ENCODE results near the gene DTNB.

The DTNB gene

GRCh38 chr2:25505622-25506021, 167.8 kb downstream of the DTNB start:
- DNase-seq (ENCODE audit: low read depth, low spot score), result no peak

GRCh38 chr2:25505182-25505581, 168.2 kb downstream of the DTNB start:
- no peak for DNase-seq (ENCODE audit: low read depth, low spot score)

GRCh38 chr2:25504266-25504665, 169.1 kb downstream of the DTNB start:
- DNase-seq (ENCODE audit: low read depth, low spot score), result no peak

GRCh38 chr2:25499157-25499556, 174.2 kb downstream of the DTNB start:
- DNase-seq (ENCODE audit: low read depth, low spot score), result no peak

GRCh38 chr2:25497918-25498407, 175.4 kb downstream of the DTNB start:
- no peak for DNase-seq (ENCODE audit: low read depth, low spot score)

GRCh38 chr2:25497229-25497917, 176.0 kb downstream of the DTNB start:
- DNase-seq (ENCODE audit: low read depth, low spot score), result no peak

GRCh38 chr2:25494616-25495015, 178.8 kb downstream of the DTNB start:
- no peak for DNase-seq (ENCODE audit: low read depth, low spot score)

- DNase-seq (ENCODE audit: low read depth, low spot score), result no peak
Observed at GRCh38 chr2:25493207-25493606, 180.2 kb downstream of the DTNB start.

- DNase-seq (ENCODE audit: low read depth, low spot score), result no peak
Observed at GRCh38 chr2:25492726-25493125, 180.7 kb downstream of the DTNB start.

- no peak for DNase-seq (ENCODE audit: low read depth, low spot score)
Observed at GRCh38 chr2:25491966-25492532, 181.3 kb downstream of the DTNB start.

- no peak for DNase-seq (ENCODE audit: low read depth, low spot score)
Observed at GRCh38 chr2:25491003-25491696, 182.2 kb downstream of the DTNB start.

- no peak for DNase-seq (ENCODE audit: low read depth, low spot score)
Observed at GRCh38 chr2:25490217-25490616, 183.2 kb downstream of the DTNB start.

GRCh38 chr2:25489631-25490030, 183.7 kb downstream of the DTNB start:
- DNase-seq (ENCODE audit: low read depth, low spot score), result no peak

GRCh38 chr2:25483607-25484266, 189.6 kb downstream of the DTNB start:
- no peak for DNase-seq (ENCODE audit: low read depth, low spot score)

GRCh38 chr2:25482341-25482740, 191.0 kb downstream of the DTNB start:
- DNase-seq (ENCODE audit: low read depth, low spot score), result no peak

- no peak for DNase-seq (ENCODE audit: low read depth, low spot score)
Observed at GRCh38 chr2:25481381-25482300, 191.7 kb downstream of the DTNB start.

GRCh38 chr2:25480561-25480960, 192.8 kb downstream of the DTNB start:
- no peak for DNase-seq (ENCODE audit: low read depth, low spot score)

GRCh38 chr2:25479761-25480160, 193.6 kb downstream of the DTNB start:
- DNase-seq (ENCODE audit: low read depth, low spot score), result no peak

GRCh38 chr2:25478736-25479135, 194.6 kb downstream of the DTNB start:
- no peak for DNase-seq (ENCODE audit: low read depth, low spot score)

GRCh38 chr2:25473758-25474340, 199.5 kb downstream of the DTNB start:
- DNase-seq (ENCODE audit: low read depth, low spot score), result no peak

GRCh38 chr2:25473131-25473530, 200.2 kb downstream of the DTNB start:
- DNase-seq (ENCODE audit: low read depth, low spot score), result no peak

Data from iPS DF 19.7 (cell line).